ENCODE measurements around the gene PRTN3.

DNA sequence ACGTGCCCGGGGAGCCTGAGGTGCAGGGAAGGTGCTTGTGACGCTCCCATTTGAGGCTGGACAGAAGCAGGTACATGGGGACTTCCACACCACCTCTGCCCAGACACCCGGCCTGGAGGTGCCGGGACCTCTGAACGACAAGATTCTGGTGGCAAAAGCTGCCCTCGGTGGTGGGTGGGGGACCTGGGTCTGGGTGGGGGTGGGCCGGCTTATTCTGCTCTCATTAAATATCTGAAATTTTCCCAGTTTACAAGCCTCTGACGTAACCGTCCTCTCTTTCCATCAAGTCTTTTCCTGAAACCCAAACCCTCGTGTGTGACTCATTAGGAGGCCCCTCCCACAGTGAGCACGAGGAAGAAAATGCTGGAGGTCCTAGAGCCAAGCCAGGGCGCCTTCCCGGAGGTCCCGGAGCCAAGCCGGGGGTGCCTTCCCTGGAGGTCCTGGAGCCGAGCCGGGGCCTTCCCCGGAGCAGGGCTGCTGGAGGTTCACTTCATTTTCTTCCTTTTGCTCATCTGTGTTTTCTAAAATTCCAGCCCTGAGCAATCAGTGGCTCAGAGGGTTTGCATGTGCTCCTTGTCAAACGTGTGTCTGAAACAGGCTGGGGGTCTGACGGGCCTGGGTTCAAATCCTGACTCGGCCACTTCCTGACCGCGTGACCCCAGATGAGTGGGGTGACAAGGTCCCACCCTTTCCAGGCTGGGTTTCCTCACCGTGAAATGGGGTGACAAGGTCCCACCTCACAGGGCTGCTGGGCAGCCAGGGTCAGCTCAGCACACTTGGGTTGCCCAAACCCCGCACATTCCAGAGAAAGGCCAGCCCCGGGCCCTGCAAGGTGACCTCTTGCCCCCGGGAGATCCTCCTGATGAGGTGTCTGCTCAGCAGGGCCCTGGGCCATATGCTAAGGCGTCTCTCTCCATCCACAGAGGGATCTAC lies 28.7 kb downstream of the PRTN3 start:
- no peak for TF ChIP-seq POLR2A (IDR thresholded peaks at IDR 0.05)
- TF ChIP-seq, protein P1, sequence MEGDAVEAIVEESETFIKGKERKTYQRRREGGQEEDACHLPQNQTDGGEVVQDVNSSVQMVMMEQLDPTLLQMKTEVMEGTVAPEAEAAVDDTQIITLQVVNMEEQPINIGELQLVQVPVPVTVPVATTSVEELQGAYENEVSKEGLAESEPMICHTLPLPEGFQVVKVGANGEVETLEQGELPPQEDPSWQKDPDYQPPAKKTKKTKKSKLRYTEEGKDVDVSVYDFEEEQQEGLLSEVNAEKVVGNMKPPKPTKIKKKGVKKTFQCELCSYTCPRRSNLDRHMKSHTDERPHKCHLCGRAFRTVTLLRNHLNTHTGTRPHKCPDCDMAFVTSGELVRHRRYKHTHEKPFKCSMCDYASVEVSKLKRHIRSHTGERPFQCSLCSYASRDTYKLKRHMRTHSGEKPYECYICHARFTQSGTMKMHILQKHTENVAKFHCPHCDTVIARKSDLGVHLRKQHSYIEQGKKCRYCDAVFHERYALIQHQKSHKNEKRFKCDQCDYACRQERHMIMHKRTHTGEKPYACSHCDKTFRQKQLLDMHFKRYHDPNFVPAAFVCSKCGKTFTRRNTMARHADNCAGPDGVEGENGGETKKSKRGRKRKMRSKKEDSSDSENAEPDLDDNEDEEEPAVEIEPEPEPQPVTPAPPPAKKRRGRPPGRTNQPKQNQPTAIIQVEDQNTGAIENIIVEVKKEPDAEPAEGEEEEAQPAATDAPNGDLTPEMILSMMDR (IDR thresholded peaks at IDR 0.05), result no peak
- no peak for TF ChIP-seq EP300 (IDR thresholded peaks at IDR 0.05)
- peak; percentile 65 for TF ChIP-seq POLR2AphosphoS5 (IDR thresholded peaks at IDR 0.05)

Data from gastroesophageal sphincter (tissue), 3 donors.